HCT116 (cell line): Measurements from ENCODE around the gene FRZB. TPM values are rescaled to one million over a fixed set of nuclear protein-coding genes. Genes with fewer than 3 reads are reported as not detected.

Experiments
- ATAC-seq: fragments of 200-7000 bp; cut with Tn5 transposase; 2 replicates; pipeline ENCODE4 v1.9.1; 2020; ENCODE audit warnings: mild to moderate bottlenecking, moderate library complexity
- BruUV-seq: library from RNA; stranded (reverse); fragments of 400-500 nt; replicated peaks from 2 replicates; lab custom pipeline; 2021; lab: Mats Ljungman, UMichigan
- CTCF ChIA-PET: fragments of 300-600 bp; sonication (Branson Sonifier 250); formaldehyde crosslinking; loops from one replicate; lab custom pipeline; 2021; ENCODE audit warnings: antibody characterized with exemption; lab: Charles Lee
- POLR2A ChIA-PET: fragments of 300-600, 350-600 bp; sonication (Branson Sonifier 250); formaldehyde crosslinking; loops from one replicate; lab custom pipeline; 2021; ENCODE audit warnings: antibody characterized with exemption; lab: Charles Lee
- RAD21 ChIA-PET, 2 experiments: fragments of 300-600 bp; sonication (Branson Sonifier 250); formaldehyde crosslinking; loops; one replicate each; lab custom pipeline; 2023; ENCODE audit warnings: low total read pairs in 2 of 2; ENCODE audit not compliant: uncharacterized antibody in 2 of 2, unreplicated experiment in 2 of 2, low non-redundant PET in 1 of 2; lab: Charles Lee
- DNase-seq: peaks from one replicate; pipeline ENCODE4 v3.0.0-alpha.2; 2010; ENCODE audit warnings: low read depth, low spot score
- H2AFZ ChIP-seq: fragments of 200-600 bp; shearing (Covaris generic), sonication (generic); 2 replicates; pipeline ENCODE4 v1.6.1; 2017; ENCODE audit warnings: low read depth, mixed run types, mixed read lengths, antibody characterized with exemption, low read length; ENCODE audit not compliant: poor library complexity, severe bottlenecking
- H3K27ac ChIP-seq: 2 replicates; pipeline ENCODE4 v1.5.1; 2012; ENCODE audit warnings: low read depth, low read length
- H3K27me3 ChIP-seq: fragments of 200-600 bp; sonication (generic); 2 replicates; pipeline ENCODE4 v1.6.1; 2016; ENCODE audit warnings: mixed run types, low read length, mixed read lengths; ENCODE audit not compliant: insufficient read depth
- H3K36me3 ChIP-seq, 2 experiments: fragments of 200-500 bp in 1 of 2; fragments of 200-600 bp in 1 of 2; sonication (Bioruptor generic) in 1 of 2; sonication (generic) in 1 of 2; 2 replicates each; pipeline versions ENCODE4 v1.5.1 to v1.6.1; 2014 to 2016; ENCODE audit warnings: low read length in 2 of 2, inconsistent platforms in 1 of 2, mixed read lengths in 1 of 2, mixed run types in 1 of 2; ENCODE audit not compliant: insufficient read depth in 2 of 2, control insufficient read depth in 1 of 2
- H3K4me1 ChIP-seq, 2 experiments: fragments of 200-600 bp in 1 of 2; sonication (generic) in 1 of 2; 2 replicates each; pipeline versions ENCODE4 v1.5.1 to v1.6.1; 2012 to 2017; ENCODE audit warnings: low read length in 2 of 2, inconsistent platforms in 1 of 2, mild to moderate bottlenecking in 1 of 2, mixed read lengths in 1 of 2, mixed run types in 1 of 2, moderate library complexity in 1 of 2; ENCODE audit not compliant: insufficient read depth in 2 of 2, control insufficient read depth in 1 of 2
- H3K4me2 ChIP-seq: fragments of 200-600 bp; sonication (generic); 2 replicates; pipeline ENCODE4 v1.6.1; 2017; ENCODE audit warnings: mixed run types, low read length, mixed read lengths
- H3K4me3 ChIP-seq, 2 experiments: fragments of 200-600 bp in 1 of 2; sonication (generic) in 1 of 2; replicated peaks in 1 of 2; 2 replicates each; pipeline ENCODE4 v1.5.1; 2011 to 2016; ENCODE audit warnings: low read length in 2 of 2, control low read depth in 1 of 2, low read depth in 1 of 2, mild to moderate bottlenecking in 1 of 2, mixed read lengths in 1 of 2, mixed run types in 1 of 2
- H3K79me2 ChIP-seq: fragments of 200-600 bp; sonication (generic); 2 replicates; pipeline ENCODE4 v1.6.1; 2017; ENCODE audit warnings: mild to moderate bottlenecking, mixed run types, low read length, moderate library complexity, mixed read lengths; ENCODE audit not compliant: insufficient read depth
- H3K9ac ChIP-seq: fragments of 200-600 bp; sonication (generic); 2 replicates; pipeline ENCODE4 v1.6.1; 2016; ENCODE audit warnings: low read length, mixed read lengths
- H3K9me2 ChIP-seq: fragments of 200-600 bp; sonication (generic), shearing (Covaris generic); 2 replicates; pipeline ENCODE4 v1.6.1; 2017; ENCODE audit warnings: mixed run types, mild to moderate bottlenecking, moderate library complexity; ENCODE audit not compliant: insufficient read depth
- H3K9me3 ChIP-seq, 2 experiments: fragments of 200-500 bp in 1 of 2; fragments of 200-600 bp in 1 of 2; sonication (Bioruptor generic) in 1 of 2; sonication (generic) in 1 of 2; 2 replicates each; pipeline ENCODE4 v1.6.1; 2014 to 2017; ENCODE audit warnings: low read length in 2 of 2, mixed read lengths in 2 of 2, inconsistent platforms in 1 of 2, low read depth in 1 of 2, mild to moderate bottlenecking in 1 of 2, mixed run types in 1 of 2, moderate library complexity in 1 of 2; ENCODE audit not compliant: control insufficient read depth in 1 of 2, insufficient read depth in 1 of 2
- H4K20me1 ChIP-seq: fragments of 200-600 bp; sonication (generic), shearing (Covaris generic); 2 replicates; pipeline ENCODE4 v1.6.1; 2017; ENCODE audit warnings: mixed run types, mild to moderate bottlenecking, moderate library complexity; ENCODE audit not compliant: insufficient read depth
- CBX3 ChIP-seq: IDR thresholded peaks from 2 replicates; pipeline ENCODE4 v1.6.1; 2012; ENCODE audit warnings: low read depth
- CEBPB ChIP-seq: IDR thresholded peaks from 2 replicates; pipeline ENCODE4 v1.6.1; 2012; ENCODE audit warnings: low read depth
- EZH2phosphoT487 ChIP-seq: fragments of 200-600 bp; IDR thresholded peaks from 2 replicates; pipeline ENCODE4 v1.6.1; 2018; ENCODE audit warnings: antibody characterized with exemption, borderline replicate concordance
- JUND ChIP-seq: IDR thresholded peaks from 2 replicates; pipeline ENCODE4 v1.6.1; 2012
- POLR2A ChIP-seq: IDR thresholded peaks from 2 replicates; pipeline ENCODE4 v1.7.0; 2011; ENCODE audit warnings: borderline replicate concordance; ENCODE audit not compliant: insufficient read depth, insufficient read length; ENCODE audit errors: extremely low read depth
- POLR2AphosphoS5 ChIP-seq: IDR thresholded peaks from 2 replicates; pipeline ENCODE4 v1.6.1; 2011; ENCODE audit warnings: mild to moderate bottlenecking, low read depth, low read length, moderate library complexity
- RAD21 ChIP-seq: IDR thresholded peaks from 2 replicates; pipeline ENCODE4 v1.6.1; 2012; ENCODE audit warnings: low read depth, mild to moderate bottlenecking
- REST ChIP-seq: IDR thresholded peaks from 2 replicates; pipeline ENCODE4 v1.6.1; 2012; ENCODE audit warnings: low read depth
- SIN3A ChIP-seq: IDR thresholded peaks from 2 replicates; pipeline ENCODE4 v1.6.1; 2012; ENCODE audit warnings: low read depth
- SRF ChIP-seq: IDR thresholded peaks from 2 replicates; pipeline ENCODE4 v1.6.1; 2012; ENCODE audit warnings: low read depth
- YY1 ChIP-seq: IDR thresholded peaks from 2 replicates; pipeline ENCODE4 v1.6.1; 2011; ENCODE audit warnings: low read length, low read depth, moderate library complexity, mild to moderate bottlenecking; ENCODE audit not compliant: insufficient replicate concordance; ENCODE audit errors: extremely low read depth
- ZBTB33 ChIP-seq: IDR thresholded peaks from 2 replicates; pipeline ENCODE4 v1.6.1; 2011; ENCODE audit warnings: mild to moderate bottlenecking, low read length, moderate library complexity; ENCODE audit not compliant: insufficient replicate concordance; ENCODE audit errors: extremely low read depth
- ZFX ChIP-seq: fragments of 450-650 bp; IDR thresholded peaks from 2 replicates; pipeline ENCODE4 v1.6.1; 2017
- ZNF274 ChIP-seq: fragments of 200-500 bp; sonication (Bioruptor generic); IDR thresholded peaks from 2 replicates; pipeline ENCODE4 v1.6.1; 2014; ENCODE audit warnings: mild to moderate bottlenecking, low read depth, low read length, inconsistent platforms
- intact Hi-C: fragments of 100-400 bp; cut with micrococcal nuclease; formaldehyde crosslinking; loops from 2 replicates; pipeline ENCODE4 v1.10.0; 2022
- total RNA-seq: library from RNA; stranded (reverse); gene quantifications from one replicate; pipeline ENCODE4 v1.2.1, GENCODE V29; 2021; ENCODE audit not compliant: unreplicated experiment
- TF ChIP-seq, protein P1 (sequence below): IDR thresholded peaks from 2 replicates; pipeline ENCODE4 v1.6.1; 2012
- TF ChIP-seq, protein P2 (sequence below): IDR thresholded peaks from 2 replicates; pipeline ENCODE4 v1.6.1; 2012

FRZB gene
- total RNA-seq, 1 experiment from 2014 or later = 0.49 TPM

- TF ChIP-seq, protein P1, sequence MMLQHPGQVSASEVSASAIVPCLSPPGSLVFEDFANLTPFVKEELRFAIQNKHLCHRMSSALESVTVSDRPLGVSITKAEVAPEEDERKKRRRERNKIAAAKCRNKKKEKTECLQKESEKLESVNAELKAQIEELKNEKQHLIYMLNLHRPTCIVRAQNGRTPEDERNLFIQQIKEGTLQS = no peak
- no peak for TF ChIP-seq CBX3
- no peak for TF ChIP-seq ZBTB33
- TF ChIP-seq POLR2A = no peak
- TF ChIP-seq, all 23 proteins: peak for 0
Measured at GRCh38 chr2:182906454-182906853, 40.0 kb upstream of the FRZB start (continued).

- RAD21 ChIA-PET = no interaction called here
- POLR2A ChIA-PET = no interaction called here
- CTCF ChIA-PET = no interaction called here
- no peak for TF ChIP-seq POLR2AphosphoS5
- no peak for TF ChIP-seq CEBPB
- TF ChIP-seq ZFX = no peak
- TF ChIP-seq ZNF274 = no peak
- no peak for TF ChIP-seq YY1
- no peak for TF ChIP-seq RAD21
- TF ChIP-seq SRF = no peak
- no peak for TF ChIP-seq ZBTB33
- no peak for TF ChIP-seq POLR2A
- TF ChIP-seq, protein P2, sequence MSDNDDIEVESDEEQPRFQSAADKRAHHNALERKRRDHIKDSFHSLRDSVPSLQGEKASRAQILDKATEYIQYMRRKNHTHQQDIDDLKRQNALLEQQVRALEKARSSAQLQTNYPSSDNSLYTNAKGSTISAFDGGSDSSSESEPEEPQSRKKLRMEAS = no peak
- no peak for TF ChIP-seq JUND
- no peak for TF ChIP-seq REST
- TF ChIP-seq SIN3A = no peak
- TF ChIP-seq EZH2phosphoT487 = no peak
- TF ChIP-seq, protein P1 = no peak
- no peak for TF ChIP-seq CBX3
Measured at GRCh38 chr2:182904844-182905243, 38.4 kb upstream of the FRZB start.

More at GRCh38 chr2:182904844-182905243, 38.4 kb upstream of the FRZB start:
- H3K9ac ChIP-seq = no peak overlapping the region
- no peak overlapping the region for H3K4me2 ChIP-seq
- DNase-seq (no peak), ATAC-seq (no peak)
- H3K36me3 ChIP-seq = peaks cover 0 to 4% of the 10 kb centered on the region in 2 experiments; a peak in 1 of 4 replicates
- no peaks in the 10 kb centered on the region for H3K27me3 ChIP-seq
- H3K79me2 ChIP-seq = no peaks in the 10 kb centered on the region
- H3K4me1 ChIP-seq = peaks cover 3 to 6% of the 10 kb centered on the region in 2 experiments; a peak in 1 of 4 replicates
- intact Hi-C loops = no loop called here
- H3K9me2 ChIP-seq = no peaks in the 10 kb centered on the region
- no peaks in the 10 kb centered on the region for H3K9me3 ChIP-seq
- no peak overlapping the region for H3K27ac ChIP-seq
- H2AFZ ChIP-seq = no peak overlapping the region
- no peaks in the 10 kb centered on the region for H4K20me1 ChIP-seq
- H3K4me3 ChIP-seq = no peak overlapping the region
- BruUV-seq = no TSS peak
